8988T (cell line): Measurements from ENCODE around the gene NRG3.
"Not testable (repeated sequence)": the region's sequence is repeated elsewhere in the genome, so short reads cannot be mapped to it uniquely, and the experiment has no call there.

Experiments
- DNase-seq: peaks from one replicate; pipeline ENCODE4 v3.0.0; 2011

The NRG3 gene

GRCh38 chr10:81963606-81964005 lies 88.6 kb downstream of the NRG3 start:
- DNase-seq, result no peak

DNA sequence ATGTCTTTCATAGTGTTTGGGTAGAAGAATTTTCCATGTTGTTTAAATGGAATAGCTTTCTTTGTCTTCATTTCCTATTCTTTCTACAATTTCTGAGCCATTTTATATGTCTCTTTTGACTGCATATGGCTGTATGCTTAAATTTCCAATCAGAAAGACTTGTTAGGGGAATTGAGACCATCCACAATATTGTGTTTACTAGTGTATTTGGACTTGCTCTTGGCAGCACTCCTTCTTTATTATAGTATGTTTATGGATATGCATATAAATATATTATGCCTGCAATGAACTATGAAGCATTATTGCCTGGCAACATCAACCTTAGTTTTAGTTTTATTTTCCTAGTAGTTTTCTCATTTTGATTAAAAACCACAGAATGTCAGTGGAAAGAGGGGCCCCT lies 92.7 kb downstream of the NRG3 start:
- DNase-seq, result no peak

DNA sequence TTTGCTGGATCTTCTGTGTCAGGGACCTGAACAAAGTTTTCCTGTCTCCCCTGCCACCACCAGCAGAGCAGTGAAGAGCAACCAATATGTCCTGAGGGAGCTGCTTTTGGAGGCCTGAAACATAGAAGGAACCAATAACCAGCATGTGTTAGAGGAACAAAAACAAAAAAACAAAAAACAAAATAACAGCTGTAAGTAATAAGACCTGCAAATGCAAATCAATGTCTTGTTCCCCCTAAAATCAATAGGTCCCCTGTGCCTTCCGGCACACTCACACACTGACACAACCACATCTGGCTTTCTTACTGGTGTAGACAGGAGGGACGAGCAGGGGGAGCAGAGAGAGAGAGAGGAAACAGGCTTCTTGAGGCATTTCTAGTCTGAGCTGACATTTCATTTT lies 94.1 kb downstream of the NRG3 start:
- no peak for DNase-seq

DNA sequence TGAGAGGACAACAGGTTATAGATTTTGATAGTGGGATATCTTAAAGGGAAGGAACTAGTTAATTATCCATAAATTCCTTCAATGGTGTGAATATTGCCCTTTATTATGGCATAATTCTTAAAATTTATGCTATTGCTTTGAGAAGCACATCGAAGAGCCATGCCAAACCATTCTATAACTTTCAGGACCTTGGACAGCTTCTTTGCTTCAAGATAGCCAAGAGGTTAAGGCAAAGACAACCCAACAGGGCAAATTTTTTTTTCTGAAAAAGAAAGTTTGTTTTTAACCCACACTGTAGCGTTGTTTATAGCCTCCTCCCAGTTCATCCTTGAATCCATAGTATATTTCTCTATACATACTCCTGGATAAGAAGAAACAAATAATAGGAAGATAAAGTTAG lies 103.2 kb downstream of the NRG3 start:
- no peak for DNase-seq

DNA sequence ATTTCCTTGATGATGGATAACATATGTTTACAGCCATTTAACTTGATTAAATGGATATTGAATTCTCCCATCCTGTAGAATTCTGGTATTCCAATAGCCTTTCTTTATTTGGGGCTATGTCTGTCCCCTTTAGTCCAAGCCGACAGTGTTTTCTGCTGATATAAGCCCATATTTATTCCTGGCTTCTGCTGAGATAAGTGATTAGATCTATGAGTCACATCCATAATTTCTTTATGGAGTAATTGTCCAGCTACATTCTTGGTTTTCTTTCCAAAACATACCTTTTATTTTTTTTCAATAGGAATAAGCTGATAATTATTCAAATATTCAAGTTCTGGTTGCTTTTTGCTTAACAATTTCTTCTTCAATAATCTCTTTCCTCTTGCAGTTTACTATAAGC lies 106.7 kb downstream of the NRG3 start:
- DNase-seq, result no peak

GRCh38 chr10:81984428-81984827 lies 109.4 kb downstream of the NRG3 start:
- no peak for DNase-seq

- no peak for DNase-seq
Observed at GRCh38 chr10:81995254-81995653, 120.3 kb downstream of the NRG3 start.

DNA sequence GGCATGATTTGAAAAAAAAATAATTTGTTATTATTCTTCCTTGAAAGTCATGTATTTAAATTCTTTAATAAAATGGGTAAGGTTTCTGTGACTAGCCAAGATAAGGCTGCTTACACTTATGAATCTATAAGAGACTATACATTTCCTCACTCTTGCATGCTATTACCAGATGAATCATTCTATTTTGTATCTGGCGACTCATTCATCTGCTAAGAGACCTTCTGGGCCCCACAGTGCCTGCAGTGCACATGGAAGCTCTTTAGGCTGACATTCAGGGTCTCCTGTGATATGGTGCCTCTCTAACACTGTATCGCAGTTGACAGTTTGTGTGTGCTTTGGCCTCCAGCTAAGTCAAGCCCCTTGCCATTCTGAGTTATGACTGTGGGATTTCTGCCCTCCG lies 121.9 kb downstream of the NRG3 start:
- DNase-seq, result no peak

- DNase-seq, result no peak
Observed at GRCh38 chr10:82020999-82021398, 146.0 kb downstream of the NRG3 start.

DNA sequence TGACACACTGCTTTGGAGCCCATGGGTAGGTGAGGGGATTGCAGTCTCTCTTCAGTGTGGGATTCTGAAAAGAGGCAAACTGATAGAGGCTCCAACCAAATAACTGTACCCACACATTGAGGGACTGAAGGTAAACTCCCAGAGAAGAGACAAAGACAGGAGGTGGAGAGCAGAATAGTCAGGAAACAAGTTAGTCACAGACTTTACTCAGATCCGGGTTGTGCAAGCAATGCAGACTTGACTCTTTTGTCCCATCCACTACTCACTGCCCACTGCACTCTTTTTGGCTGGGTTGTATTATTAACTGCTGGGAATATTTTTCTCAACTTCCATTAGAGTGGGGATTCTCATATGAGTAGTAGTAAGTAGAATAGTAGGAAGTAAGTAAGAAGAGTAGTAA lies 152.7 kb downstream of the NRG3 start:
- DNase-seq, result no peak

- no peak for DNase-seq
Observed at GRCh38 chr10:82037076-82037475, 162.1 kb downstream of the NRG3 start.

- no peak for DNase-seq
Observed at GRCh38 chr10:82038587-82038986, 163.6 kb downstream of the NRG3 start.

DNA sequence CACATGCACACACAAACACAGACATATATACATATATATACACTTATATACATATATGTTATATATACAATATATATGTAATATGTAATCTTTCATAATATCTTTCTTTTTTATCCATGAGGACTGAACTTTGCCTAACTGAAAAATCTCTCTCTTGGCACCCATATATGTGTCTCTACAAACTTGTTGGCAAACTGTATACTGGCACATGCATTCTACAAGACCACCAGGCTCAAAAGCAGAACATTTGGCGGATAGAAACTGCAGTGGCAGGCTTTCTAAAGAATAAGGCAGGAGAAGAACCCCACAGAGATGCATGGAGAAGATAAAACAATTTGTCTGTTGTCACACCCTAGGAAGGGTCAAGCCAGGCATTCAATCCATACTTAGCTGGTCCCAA lies 165.3 kb downstream of the NRG3 start:
- no peak for DNase-seq

GRCh38 chr10:82041018-82041417 lies 166.0 kb downstream of the NRG3 start:
- DNase-seq, result no peak

DNA sequence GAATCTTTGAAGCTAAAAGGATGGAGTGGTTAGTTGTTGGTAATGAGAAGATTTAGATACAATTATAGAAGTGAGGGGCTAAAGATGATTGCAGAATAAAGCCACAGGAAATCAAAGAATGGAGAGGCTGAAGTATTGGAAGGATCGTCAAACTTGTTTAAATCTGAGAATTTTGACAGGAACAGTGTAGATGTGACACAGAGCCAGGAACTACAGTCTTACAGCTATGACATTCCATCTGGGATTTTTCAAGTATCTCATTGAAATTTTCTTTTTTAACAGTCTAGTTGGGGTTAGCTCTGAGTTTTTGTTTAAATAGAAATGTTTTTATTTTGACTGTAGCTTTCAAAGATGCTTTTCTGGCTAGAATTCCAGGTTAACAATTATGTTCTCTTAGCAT lies 181.4 kb downstream of the NRG3 start:
- DNase-seq, result no peak

DNA sequence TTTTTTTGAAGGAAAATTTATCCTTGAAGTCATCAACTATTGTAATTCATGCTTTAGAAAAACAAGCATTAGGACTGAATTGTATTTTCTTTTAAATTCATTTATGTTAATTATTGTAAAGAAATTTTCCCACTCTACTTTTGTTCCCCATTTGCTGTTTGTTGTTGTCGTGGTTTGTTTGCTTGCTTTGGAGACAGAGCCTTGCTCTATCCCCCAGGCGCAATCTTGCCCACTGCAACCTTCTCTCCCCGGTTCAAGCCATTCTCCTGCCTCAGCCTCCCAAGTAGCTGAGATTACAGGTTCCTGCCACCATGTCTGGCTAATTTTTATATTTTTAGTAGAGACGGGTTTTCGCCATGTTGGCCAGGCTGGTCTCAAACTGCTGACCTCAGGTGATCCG lies 192.2 kb downstream of the NRG3 start:
- DNase-seq, result not testable (repeated sequence)

DNA sequence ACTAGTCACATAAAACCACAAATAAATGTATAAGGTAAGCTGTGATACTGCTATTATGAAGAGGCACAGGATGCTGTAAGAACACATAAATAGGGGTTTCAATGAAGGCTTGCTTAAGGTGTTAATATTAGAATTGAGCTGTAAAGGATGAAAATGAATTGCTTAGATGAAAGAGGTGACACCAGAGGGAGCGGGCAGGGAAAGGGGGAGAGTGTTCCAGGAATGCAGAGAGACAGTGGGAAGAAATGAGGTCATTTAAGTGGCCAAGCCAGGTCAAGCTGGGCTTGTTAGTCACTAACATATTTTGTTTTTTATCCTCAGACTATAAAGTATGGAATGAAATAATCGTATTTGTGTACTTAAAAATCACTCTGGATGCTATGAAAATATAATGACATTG lies 193.5 kb downstream of the NRG3 start:
- DNase-seq, result no peak

- DNase-seq, result no peak
Observed at GRCh38 chr10:82071231-82071630, 196.2 kb downstream of the NRG3 start.

DNA sequence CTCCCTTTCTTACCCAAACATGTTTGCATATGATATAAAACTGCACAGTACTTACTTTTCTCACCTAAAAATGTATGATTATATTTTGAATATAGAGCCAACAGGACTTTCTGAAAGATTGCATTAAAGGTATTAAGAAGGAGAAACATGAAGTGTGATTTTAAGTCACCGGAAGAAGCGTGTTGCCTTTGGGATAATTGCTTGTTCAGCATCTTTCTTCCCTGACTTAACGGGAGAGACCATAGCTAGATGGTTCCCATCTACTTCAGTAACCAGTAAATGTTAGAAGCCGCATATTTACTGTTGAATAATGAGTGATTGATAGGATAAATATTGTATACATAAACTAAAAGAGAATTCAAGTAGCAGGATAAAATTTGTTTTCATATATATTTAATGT lies 197.1 kb downstream of the NRG3 start:
- no peak for DNase-seq

DNA sequence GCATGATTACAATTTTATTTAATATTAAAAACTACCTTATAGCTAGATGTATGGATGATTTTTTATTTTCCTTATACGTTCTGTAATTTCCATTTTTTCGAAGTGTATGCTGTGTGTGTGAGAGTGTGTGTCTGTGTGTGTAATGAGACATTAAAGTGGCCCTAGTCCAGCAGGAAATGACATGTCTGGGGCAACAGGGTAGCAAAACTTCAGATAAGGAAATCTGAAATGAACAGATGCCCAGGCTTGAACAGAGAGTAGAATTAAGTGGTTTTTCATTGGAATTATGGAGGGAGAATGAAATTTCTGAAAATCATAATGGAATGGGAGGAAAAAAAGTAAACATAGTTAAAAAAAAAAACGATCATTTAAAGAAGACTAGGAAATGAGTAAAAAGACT lies 200.6 kb downstream of the NRG3 start:
- DNase-seq, result no peak

DNA sequence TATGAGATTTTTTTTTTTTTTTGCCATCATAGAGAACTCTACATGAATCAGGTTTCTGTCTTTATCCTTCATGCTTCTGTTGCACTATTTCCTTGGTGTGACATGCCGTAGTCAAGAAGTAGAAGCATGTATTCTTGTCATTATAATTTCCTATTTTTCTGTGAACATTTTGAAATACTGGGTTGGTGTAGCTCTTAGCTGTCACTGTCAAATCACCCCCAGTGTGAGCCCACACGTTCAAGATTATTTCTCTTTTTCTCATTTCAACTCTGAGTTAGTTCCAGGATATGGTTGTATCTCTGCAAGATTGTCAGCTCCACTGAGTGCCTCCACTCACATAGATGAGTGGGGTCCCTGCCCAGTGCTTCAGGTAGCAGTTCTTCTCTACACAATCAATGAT lies 209.5 kb downstream of the NRG3 start:
- no peak for DNase-seq

GRCh38 chr10:82084904-82085303 lies 209.9 kb downstream of the NRG3 start:
- no peak for DNase-seq

DNA sequence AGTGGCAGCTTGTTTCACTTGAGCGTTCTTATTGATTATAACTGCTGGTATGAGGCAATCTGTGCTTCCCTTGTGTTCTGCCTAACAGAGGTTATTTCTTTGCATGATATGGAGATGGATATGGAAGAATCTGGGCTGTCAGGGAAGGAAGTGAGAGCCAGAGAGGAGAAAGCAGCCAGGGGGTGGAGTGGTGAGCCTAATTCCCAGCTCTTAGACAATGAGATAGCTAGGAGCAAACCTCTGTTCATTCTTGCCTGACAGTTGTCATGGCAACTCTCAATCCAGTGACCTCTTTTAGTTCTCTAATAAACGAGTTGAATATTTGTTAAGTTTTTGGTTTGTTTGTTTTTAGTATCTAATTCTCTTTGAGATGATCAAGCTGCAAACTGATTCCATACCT lies 214.3 kb downstream of the NRG3 start:
- no peak for DNase-seq

GRCh38 chr10:82091413-82091812 lies 216.4 kb downstream of the NRG3 start:
- DNase-seq, result no peak

DNA sequence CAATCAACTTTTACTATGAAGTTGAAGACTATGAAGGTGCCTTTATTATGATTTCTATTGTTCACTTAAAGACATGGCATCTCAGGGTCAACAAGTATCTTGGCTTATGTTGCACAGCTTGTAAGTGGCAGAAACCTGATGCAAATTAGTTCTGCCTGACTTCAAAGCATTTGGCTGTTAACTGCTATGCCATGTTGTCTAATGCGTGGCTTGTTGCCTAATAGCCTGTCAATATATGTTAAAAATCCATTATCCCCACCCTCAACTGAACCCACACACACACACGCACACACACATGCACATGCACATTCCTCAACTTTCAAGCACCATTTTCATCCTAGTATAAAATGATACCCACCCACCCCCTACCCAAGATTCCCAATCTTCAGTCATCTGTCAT lies 217.1 kb downstream of the NRG3 start:
- DNase-seq, result no peak

DNA sequence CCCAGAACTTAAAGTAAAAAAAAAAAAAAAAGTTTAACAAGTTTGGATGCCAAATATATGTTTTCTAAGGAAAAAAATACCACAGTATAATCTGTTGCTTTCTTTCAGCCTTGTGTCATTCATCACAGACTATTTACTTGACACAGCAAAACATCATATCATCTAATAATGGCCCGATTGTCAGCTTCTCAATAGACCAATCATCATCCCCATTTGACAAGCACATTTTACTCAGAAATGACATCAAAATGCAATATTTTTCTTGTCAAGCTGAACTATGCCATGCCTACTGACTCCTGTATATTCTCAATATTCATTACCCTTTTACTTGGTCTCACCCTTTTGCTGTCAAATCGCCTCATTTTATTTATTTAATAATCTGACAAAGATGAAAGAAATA lies 249.7 kb downstream of the NRG3 start:
- no peak for DNase-seq
